ENCODE measurements around the gene SLC25A28.
"Not testable (repeated sequence)": the region's sequence is repeated elsewhere in the genome, so short reads cannot be mapped to it uniquely, and the experiment has no call there.

Gene SLC25A28

GRCh38 chr10:99625124-99625523, 4.9 kb upstream of the SLC25A28 start:
- not testable (repeated sequence) for DNase-seq

DNA sequence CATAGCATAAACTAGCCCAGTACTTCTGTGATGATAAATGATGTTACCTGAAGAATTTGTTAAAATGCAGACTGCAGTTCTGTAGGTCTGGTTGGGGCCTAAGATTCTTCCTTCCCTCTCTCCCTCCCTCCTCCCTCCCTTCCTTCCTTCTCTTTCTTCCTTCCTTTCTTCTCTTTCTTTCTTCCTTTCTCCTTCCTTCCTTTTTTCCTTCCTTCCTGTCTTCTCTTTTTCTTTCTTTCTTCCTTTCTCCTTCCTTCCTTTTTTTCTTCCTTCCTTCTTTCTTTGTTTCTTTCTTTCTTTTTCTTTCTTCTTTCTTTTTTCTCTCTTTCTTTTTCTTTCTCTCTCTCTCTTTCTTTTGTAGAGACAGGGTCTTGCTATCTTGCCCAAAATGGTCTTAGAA, 3.7 kb upstream of the SLC25A28 start:
- DNase-seq = no peak

DNA sequence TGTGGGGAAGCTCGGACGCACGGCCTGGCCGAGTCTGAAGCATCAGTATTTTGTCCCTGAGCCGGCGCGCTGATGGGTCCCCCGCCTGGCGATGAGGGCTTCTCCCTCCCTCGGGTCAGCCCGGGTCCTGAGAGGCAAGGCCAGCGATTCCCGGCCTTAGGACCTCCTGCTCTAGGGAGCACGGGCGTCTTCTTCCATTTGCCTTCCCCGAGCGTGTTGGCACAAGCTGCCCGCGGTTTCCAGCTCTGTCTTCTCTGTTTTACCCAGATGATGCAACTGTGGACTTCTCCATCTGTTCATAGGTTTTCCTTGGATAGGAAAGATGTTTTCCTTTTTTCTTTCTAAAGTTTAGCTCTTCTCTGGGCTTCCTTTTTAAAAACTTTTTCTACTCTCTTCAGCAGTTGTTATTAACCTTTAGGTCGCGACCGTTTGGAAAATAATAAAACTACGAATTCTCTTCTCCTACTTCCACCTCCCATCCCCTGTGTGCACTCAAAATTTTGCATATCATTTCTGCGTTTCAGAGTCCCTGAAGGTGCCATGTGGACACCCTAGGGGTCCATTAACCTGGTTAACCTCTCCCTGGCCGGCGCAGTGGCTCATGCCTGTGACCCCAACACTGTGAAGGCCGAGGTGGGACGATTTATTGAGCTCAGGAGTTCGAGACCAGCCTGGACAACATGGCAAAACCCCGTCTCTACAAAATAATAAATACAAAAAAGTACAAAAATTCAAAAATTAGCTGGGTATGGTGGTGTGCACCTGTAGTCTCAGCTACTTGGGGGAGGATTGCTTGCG, 1.4 kb upstream of the SLC25A28 start:
- no peak for DNase-seq

DNA sequence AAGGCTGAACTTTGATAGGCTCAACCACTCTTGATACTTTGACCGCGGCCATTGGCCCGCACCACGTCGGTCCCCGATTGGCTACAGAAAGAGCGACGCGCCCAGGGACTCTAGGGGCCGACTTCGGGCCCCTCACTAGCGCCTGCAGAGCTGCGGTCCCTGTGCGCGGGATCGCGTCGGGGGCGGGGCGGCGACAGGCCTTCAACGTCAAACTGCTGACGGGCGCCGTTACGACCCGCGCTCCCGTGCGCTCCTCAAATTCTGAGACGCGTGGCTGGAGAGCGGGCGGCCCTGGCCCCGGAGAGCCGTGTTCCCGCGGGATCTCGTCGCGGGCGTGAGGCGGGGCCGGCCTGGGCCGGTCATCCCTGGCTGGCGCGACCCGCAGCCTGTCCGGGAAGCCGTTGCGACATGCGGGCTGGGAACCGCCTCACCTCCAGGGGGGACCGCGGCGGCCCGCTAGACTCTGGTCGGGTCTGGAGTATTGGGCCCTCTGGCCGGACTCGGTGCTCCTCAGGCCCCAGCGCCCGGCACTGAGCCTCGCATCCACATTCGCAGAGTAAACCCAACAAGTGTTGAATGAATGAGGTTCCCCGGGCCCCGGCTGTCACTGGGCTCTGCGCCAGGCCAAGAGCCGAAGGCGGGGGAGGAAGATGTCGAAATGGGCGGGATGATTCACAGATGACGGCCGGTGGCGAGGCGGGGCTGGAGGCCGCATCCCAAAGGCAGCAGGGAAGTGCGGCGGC, 643 bp upstream of the SLC25A28 start:
- peak; percentile 95 for DNase-seq

DNA sequence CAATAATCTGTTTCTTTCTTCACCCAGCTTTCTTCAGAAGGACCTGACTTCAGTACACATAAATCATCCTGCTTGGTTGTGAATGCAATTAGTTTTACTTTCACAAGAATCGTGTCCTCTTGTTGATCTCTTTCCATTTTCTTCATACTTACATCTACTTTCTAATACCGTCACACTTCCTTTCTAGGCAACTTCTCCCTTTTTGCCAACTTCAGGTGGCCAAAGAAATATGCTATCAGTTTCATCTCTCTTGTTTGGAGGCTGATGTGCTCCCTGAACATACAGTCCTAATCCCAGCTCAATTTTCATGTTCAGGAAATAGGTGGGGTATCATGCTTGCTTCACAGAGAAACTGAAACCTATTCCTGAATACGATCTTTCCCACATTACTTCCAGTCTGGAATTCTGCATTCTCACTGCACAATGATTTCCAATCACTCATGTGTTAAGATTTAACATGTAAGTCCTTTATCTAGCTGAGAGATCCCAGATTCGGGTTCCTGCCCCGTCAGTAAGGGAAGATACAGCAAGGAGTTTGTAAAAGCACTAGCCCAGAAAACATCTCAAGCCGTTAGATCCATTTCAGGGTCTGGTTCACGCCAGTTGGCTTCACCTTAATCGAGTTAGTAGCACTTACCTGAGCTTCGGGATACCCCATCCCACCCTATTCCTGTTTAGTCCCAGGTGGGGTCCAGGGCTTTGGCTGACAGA, 994 bp downstream of the SLC25A28 start:
- DNase-seq = no peak

GRCh38 chr10:99617696-99618095, 2.5 kb downstream of the SLC25A28 start:
- no peak for DNase-seq

DNA sequence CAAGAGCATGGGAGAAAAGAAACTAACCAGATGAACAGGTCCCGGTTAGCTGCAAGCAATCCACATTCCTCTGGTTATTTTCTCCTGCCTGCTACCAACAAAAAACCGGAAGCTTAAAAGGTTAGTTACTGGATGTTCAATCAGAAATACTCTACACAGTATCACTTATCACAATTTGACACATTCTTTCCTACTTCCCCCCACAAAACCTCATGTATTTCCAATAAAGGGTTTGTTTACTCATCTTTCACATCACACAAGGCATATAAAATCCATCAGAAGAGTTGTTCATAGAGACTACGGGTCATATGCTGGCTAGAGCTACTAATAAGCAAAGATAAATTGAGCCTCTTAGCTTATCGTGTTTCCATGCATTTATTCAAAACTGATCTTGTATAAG, 4.8 kb downstream of the SLC25A28 start:
- no peak for DNase-seq

DNA sequence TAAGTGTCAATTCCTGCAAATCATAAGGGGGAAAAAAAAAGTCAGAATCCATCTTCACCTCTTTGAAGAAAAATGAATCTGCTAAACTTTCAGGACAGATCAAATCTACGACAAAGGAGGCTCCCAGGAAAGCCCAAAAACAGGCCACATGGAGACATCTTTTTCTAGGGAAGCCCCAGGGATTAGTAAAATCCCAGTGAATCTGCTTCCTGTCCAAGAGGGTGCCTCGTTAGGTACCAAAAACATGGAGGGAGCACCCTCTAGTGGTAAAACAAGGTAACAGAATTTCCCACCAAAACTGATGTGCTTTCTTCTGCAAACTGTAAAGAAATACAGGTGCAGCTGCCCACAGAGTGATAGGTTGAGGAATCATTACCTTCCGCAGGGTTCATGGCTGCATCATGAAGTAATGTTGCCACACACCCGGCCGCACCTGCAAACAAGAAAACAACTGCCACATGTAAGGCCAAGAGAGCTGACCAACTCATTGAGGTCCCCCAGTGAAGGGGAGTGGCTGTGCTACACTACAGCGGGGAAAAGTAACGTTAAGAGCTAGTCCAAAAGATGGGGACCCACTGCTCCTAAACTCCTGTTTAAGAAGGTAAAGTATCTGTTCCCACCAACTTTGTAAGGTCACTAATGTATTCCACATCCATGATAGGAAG, 7.9 kb downstream of the SLC25A28 start:
- peak; percentile 26 for DNase-seq

DNA sequence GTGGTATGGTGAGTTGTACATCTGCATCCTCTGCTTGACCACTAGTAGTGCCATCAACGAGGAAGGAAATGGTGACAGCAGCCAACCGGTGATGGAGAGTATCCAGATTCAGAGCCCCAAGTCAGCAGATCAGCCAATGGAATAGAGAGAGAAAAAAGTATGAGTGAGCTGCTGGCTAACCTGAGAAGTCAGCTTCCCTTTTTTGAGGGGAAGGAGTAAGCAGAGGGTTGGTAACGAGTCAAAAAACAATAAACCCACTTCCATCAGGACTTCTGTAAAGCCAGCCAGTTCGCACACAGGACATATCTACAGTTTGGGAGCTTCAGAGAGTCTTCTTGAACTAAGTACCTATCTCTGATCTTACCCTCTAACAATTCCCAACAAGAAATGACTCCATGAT, 8.9 kb downstream of the SLC25A28 start:
- no peak for DNase-seq

- DNase-seq = no peak
These were observed 10.0 kb downstream of the SLC25A28 start for GRCh38 chr10:99610221-99610620.

GRCh38 chr10:99609186-99609585, 11.1 kb downstream of the SLC25A28 start:
- DNase-seq = no peak

GRCh38 chr10:99605351-99605750, 14.9 kb downstream of the SLC25A28 start:
- DNase-seq = no peak

DNA sequence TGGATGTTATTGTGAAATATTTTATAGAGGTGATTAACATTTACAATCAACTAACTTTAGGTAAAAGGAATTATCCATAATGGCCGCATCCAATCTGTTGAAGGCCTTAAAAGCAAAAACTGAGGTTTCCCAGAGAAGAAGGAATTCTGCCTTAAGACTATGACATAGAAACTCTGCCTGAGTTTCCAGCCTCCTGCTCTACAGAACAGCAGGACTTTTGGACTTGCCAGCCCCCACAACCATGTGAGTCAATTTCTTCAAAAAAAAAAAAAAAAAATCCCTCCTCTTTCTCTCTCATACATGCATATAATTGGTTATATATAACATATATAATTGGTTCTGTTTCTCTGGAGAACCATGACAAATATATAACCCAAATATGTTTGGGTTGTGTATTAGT, 15.4 kb downstream of the SLC25A28 start:
- no peak for DNase-seq

- DNase-seq = no peak
These were observed 21.3 kb downstream of the SLC25A28 start for GRCh38 chr10:99598781-99599509.

- DNase-seq = no peak
These were observed 22.2 kb downstream of the SLC25A28 start for GRCh38 chr10:99598011-99598410.

GRCh38 chr10:99596708-99597107, 23.5 kb downstream of the SLC25A28 start:
- not testable (repeated sequence) for DNase-seq

GRCh38 chr10:99595770-99596465, 24.3 kb downstream of the SLC25A28 start:
- peak; percentile 28 for DNase-seq

- DNase-seq = no peak
These were observed 25.0 kb downstream of the SLC25A28 start for GRCh38 chr10:99595236-99595635.

- DNase-seq = no peak
These were observed 26.9 kb downstream of the SLC25A28 start for GRCh38 chr10:99593312-99593711.

DNA sequence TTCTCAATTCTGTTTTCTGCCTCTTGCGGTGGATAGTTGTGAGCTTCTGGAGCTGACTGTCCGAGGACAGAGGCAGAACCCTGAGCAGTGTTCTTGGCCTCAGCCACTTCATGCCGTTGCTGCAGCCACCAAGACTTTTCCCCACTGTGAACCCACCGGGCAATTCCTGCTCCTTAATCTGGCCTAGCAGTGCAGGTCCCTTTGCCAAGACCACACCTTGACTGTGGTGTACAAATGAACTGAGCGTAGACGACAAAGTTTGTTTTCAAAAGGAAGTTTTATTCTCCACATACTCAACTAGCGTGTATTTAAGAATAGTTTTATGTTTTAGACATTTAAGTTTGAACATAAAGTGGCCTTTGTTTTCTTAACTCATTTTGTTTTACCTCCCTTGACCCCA, 29.4 kb downstream of the SLC25A28 start:
- no peak for DNase-seq

GRCh38 chr10:99583687-99584086, 36.6 kb downstream of the SLC25A28 start:
- DNase-seq = no peak
